ENCODE data around the gene LOC101059915.
A peak's percentile ranks its signal among the peaks of the same experiment; 100 is the strongest.
"Not testable (repeated sequence)": the region's sequence is repeated elsewhere in the genome, so short reads cannot be mapped to it uniquely, and the experiment has no call there.

The LOC101059915 gene

DNA sequence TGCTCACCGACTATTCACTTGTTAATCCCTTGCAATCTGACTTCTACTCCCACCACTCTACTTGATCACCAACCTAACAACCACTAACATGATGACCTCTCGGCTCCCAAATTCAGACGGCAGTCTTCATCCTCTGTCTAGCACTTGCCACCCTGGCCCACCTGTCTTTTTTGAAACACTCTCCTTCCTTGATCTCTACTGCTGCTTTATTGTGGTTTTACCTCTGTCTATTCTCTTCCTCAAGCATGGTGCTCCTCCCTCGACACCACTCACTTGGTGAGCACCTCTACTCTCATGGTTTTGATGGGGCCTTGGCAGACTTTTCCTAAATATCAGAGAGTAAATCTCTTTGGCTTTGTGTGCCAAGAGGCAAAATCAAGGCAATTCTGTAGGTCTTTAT lies 27.3 kb upstream of the LOC101059915 start:
- DNase-seq (ENCODE audit: low read depth), result no peak

DNA sequence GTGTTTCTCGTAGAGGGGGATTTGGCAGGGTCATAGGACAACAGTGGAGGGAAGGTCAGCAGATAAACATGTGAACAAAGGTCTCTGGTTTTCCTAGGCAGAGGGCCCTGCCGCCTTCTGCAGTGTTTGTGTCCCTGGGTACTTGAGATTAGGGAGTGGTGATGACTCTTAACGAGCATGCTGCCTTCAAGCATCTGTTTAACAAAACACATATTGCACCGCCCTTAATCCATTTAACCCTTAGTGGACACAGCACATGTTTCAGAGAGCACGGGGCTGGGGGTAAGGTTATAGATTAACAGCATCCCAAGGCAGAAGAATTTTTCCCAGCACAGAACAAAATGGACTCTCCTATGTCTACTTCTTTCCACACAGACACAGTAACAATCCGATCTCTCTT lies 22.9 kb upstream of the LOC101059915 start:
- DNase-seq (ENCODE audit: low read depth), result not testable (repeated sequence)

DNA sequence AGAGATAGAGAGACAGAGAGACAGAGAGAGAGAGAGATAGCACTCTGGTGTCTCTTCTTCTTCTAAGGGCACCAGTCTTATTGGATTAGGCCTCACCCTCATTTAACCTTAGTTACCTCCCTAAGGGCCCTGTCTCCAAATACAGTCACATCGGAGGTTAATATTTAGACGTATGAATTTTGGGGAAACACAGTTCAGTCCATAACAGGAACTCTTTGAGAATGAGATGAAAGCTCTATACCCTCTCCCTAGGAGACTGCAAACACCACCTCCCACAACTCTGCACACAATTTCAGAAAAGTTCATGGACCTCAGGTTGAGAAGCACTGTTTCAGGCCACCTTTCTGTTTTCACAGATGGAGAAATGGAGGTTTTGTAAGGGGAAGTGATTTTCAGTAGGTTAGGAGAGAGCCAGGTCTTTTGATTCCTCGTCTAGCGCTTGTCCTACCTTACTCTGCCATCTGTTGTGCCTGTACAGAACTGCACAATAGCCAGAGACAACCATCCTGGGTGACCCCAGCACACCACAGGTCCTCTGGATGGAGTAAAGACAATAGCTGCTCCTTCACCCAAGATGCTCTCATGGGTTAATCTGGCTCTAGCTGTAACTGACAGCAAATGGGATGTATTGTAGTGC lies 16.9 kb upstream of the LOC101059915 start:
- no peak for DNase-seq (ENCODE audit: low read depth)

DNA sequence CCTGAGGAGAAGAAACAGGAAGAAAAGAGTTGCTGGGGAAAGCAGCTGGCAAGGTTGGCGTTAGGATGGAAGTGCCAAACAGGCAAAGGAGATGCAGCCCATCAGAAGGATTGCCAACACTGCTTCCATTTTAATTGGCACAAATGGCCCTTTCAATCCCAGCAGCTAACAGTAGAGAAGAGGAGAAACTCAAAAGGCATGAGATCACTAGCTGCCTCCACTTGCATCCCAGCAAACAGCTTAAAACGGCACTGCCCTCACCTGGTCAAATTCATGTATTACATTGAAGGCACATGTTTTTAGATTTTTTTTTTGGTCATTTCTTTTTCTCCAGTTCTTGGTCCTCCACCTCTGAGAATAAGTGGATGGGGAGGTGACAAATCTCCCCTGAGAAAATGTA lies 14.9 kb upstream of the LOC101059915 start:
- DNase-seq (ENCODE audit: low read depth), result no peak

DNA sequence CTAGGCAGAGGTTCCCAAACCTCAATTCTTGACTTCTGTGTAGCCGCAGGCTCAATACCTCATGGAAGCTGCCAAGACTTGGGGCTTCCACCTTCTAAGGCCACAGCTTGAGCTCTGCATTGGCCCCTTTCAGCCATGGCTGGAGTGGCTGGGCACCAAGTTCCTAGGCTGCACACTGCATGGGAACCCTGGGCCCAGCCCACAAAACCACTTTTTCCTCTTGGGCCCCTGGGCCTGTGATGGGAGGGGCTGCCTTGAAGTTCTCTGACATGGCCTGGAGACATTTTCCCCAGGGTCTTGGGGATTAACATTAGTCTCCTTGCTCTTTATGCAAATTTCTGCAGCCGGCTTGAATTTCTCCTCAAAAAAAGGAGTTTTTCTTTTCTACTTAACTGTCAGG lies 14.0 kb upstream of the LOC101059915 start:
- no peak for DNase-seq (ENCODE audit: low read depth)

DNA sequence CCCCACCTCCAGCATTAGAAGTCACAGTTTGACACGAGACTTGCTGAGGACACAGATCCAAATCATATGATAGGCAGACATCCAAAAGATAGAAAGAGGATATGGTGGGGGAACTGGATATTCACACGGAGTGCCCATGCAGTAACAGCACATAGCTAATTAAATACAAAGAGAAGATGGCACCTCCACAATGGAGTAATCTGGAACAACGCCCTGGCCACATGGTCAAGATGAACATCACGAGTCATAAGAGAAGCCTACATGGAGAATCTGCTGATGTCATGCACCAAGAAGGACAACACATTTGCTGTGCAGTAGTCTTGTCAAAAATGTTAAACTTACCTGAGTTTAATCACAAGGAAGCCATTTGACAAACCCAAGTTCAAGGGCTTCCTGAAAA lies 10.1 kb upstream of the LOC101059915 start:
- no peak for DNase-seq (ENCODE audit: low read depth)

DNA sequence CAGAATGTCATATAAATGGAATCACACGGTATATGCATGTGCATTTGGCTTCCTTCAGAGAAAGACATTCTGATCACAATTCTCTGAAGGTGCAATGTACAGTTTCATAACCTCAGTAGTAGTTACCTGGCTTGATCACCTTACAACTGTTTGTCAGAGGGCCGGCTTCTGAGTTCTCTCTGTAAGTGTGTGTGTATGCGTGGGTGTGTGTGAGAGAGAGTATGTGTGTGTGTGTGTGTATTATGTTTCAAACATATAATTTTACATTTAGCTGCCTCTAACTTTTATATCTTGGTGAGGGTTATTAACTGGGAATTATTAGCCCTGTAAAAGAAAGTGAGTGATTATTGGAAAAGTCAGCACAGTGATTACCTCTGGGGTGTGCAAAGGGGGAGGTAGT lies 8.0 kb upstream of the LOC101059915 start:
- no peak for DNase-seq (ENCODE audit: low read depth)

DNA sequence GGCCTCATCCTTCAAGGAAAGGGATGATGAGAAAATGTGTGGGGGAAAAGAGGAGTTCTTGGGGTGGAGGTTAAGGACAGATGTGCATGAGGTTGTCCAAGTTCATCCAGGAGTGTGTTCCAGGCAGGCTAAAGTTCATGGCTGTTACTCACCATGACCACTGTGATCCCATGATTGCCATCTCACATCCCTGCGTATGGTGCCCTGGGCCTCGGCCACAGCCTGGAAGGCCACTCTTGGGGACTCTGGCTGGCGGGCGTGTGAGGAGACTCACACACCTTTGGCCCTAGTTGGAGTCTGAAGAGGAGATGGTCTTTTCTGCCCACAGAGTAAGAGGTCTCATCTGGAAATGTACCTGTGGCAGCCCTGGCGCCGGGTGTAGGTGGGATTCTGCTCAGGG lies 7.4 kb upstream of the LOC101059915 start:
- DNase-seq (ENCODE audit: low read depth), result no peak

DNA sequence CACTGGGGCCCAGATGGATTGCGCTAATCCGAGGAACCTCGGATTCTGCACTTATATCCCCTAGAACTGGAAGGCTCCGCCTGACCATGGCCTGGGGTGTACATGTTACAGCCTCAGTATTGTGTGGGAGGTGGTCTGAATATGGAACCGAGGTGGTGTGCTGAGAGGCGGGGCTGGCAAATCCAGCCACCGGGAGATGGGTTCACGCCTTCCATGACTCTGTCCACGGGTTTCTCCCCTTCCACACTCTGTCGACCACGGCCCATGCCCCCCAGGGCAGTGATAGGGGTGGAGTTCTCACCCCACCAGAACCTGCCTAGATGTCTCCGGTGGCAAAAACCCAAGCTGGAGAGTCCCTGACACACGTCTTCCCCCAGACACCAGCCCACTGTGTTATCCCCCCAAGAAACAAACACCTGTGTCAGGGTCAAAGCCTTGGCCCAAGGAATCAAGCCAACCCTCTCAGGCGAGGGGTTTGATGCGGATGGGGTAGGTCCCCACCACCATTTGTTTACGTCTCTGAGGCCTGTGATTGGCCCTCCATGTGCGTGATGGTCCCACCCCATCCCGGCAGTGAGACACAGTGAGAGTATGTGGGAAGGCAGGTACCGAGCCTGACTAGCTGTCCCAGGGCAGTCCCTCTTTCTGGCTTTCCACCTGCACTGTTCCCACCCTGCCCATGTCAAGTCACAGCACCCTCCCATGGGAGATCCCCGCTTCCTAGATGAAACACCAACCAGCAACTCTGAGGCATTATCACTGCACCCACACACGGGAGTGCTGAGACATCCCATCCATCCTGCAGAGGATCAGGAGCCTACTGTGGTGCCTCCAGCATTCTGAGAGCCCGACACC lies 6.6 kb upstream of the LOC101059915 start:
- no peak for DNase-seq (ENCODE audit: low read depth)

DNA sequence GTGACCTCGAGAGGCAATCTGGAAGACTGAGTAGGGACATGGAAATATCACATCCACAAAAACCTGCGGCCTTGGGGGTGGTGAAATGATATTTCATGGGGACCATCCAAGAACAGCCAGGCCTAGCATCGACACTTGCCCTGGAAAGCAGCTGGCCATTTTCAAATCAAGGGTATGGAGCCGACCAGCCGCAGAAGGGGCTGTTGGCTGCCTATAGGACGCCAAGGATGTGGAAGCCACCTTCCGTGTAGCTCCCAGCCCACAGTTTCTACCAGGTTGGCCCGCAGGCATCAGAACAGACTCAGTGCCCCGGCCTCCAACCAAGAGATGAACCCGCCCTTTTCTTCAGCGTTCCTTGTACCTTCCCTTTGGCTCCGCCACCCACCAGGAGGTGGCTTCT lies 5.4 kb upstream of the LOC101059915 start:
- no peak for DNase-seq (ENCODE audit: low read depth)

DNA sequence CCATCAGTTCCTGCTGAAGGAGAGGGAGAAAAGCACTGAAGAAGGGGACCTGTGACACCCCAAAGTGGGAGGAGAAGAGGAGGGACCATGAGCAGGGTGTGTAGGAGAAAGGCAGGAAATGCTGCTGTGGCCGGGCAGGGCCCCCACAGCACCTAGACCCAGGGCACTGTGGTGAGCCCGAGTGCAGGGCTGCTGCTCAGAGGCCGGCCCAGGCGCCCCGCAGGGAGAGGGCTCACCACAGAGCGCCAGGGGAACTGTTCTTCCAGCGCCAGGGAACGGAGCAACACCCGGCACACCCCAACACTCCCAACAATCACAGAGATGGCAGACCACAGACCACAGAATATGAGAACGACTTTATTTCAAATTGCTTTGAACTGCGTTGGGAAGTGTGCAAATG lies 4.7 kb upstream of the LOC101059915 start:
- DNase-seq (ENCODE audit: low read depth), result not testable (repeated sequence)

DNA sequence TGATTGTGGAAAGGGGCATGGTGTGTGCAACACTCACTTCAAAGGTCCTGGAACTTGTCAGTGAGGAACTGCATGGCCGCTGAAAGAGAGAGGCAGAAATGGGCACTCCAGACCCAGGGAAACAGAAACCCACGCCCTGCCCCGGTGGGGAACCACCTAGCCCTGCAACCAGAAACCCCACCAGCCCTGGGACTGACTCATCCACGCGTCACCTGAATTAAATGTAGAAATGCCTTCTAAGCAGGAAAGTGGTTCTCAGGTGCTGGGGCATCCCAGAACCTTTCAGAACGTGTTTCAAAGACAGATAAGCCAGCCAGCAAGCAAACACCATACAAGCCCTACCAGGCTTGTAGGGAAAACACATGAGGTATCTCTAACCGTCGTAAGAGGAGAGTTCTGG lies 4.1 kb upstream of the LOC101059915 start:
- DNase-seq (ENCODE audit: low read depth), result peak; percentile 20

DNA sequence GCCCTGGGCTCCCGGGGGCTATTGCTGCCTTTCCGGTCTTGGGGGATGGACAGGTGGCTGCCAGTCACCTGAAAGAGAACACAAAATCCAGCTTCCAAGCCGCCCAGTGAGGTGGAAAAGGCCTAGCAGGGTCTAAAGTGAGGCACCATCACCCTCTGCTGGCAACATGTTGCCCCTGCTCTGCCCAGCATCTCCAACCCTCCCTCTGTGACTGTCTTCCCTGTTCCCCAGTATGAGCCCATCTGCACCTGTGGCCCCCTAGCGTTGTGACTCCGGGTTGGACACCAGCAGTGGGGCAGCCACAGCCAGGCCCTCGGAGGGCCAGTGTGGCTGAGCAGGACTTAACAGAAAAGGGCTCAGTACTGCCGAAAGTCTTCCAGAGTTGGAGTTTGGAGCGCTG lies 3.1 kb upstream of the LOC101059915 start:
- DNase-seq (ENCODE audit: low read depth), result not testable (repeated sequence)

DNA sequence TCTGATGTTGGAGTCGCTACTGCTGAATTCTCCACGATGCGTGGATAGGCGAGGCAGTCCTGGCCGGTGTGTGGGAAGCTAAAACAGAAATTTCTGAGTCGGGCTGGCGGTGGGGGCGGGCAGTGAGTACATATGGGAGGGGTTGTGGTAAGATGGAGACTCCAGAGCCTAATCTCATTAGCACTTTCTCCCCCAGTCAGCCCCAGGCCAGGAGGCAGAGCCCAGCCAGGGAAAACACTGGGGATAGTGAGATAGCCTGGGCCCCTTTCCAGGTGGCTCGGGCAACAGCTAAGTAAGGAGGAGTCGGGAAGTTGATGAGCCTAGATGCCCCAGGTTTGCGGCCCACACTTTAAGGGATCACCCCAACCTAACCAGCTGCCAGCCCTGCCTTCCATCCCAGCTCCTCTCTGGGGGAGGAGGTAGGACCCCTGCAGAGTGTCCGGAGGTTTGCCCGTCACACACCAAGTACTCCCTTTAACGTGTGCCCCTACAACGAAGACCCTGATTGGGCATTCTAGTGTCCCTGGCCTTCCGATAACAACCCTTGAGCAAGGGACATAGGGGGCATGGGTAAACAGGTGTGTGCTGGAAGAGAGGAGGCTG lies 2.4 kb upstream of the LOC101059915 start:
- no peak for DNase-seq (ENCODE audit: low read depth)

DNA sequence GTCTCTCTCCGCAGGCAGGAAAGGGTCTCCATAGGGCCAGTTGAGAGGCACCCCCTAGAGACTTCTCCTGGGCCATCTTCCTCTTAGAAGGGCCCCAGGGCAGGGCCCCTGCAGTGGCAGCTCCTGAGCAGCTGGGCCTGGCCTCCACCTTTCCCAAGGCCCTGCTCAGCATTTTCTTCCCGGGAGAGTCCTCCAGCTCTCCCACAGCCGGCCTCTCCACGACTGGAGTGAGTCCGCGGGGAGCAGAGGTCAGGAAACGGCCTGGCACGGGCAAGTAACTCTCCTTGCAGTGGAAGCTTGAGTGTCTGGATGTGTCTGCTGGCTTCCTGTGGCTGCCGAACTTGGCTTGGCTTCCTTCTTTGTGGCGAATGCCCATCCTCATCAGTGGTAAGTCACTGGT lies 1.6 kb upstream of the LOC101059915 start:
- DNase-seq (ENCODE audit: low read depth), result no peak

DNA sequence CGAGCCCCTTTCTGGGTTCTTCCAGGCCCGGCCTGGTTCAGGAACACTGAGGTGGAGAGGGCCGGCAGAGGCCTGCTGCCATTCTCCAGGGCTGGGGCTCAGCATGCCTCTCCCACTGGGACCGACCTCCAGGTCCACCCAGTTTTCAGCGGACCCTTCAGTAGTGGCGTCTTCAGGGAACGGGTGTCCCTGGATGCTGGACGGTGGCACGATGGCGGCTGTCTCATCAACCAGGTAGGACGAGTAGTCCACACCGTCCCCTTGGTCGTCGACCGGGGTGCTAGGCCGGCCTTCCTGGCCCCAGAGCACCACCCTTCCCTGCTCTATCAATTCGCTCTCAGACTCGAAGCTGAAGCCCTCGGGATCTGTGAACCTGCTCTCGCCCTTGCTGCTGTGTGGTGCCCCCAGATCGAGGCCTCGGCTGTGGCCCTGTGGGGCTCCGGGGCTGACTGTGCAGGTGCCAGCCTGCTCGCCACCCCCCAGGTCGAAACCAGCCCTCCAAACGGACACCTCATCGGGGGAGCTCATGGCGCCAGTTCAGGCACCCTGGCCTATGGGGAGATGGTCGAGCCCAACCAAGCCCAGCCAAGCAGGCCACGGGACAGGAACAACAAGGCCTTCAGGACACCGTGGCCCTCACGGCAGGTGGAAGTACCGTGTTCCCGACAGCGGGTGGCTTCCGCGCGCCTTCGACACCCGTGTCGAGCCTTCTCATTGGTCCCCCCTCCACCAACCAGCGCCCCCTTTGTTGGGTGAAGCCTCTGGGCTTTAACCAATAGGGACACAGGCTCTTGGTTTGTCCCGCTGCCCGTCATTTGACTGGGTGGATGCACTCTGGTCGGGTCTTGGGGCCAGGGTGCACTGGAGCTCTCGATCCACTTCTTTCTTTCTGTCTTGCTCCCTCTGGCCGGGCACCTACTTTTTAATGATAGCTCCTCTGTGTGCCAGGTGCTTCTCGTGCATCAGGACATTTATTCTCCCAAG lies 814 bp upstream of the LOC101059915 start:
- no peak for DNase-seq (ENCODE audit: low read depth)

DNA sequence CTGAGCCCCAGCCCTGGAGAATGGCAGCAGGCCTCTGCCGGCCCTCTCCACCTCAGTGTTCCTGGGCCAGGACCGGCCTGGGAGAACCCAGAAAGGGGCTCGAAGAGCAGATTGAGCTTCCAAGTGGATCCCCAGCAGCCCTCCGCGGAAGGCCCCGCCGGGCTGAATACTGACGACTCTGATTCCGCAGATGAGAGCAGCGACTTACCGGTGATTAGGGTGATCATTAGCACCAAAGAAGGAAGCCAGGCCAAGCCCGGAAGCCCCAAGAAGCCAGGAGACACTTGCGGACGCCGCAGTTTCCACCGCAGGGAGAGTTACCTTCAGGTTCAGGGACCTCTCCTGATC lies 876 bp downstream of the LOC101059915 start:
- no peak for DNase-seq (ENCODE audit: low read depth)

DNA sequence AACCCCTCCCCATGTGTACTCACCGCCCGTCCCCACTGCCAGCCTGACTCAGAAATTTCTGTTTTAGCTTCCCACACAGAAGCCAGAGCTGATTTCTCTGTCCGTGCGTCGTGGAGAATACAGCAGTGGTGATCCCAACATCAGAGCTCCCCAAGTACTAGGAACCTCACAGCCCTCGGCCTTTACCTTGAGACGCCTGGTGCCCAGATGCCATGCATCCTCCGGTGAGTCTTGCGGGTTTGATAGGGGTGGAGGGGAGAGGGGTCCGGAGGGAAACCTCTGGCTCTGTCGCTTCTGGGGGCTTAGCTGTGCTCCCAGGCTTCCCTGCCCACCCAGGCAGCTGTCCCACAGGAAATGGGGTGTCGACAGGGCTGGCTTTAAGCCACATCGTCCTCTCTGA lies 2.1 kb downstream of the LOC101059915 start:
- no peak for DNase-seq (ENCODE audit: low read depth)

DNA sequence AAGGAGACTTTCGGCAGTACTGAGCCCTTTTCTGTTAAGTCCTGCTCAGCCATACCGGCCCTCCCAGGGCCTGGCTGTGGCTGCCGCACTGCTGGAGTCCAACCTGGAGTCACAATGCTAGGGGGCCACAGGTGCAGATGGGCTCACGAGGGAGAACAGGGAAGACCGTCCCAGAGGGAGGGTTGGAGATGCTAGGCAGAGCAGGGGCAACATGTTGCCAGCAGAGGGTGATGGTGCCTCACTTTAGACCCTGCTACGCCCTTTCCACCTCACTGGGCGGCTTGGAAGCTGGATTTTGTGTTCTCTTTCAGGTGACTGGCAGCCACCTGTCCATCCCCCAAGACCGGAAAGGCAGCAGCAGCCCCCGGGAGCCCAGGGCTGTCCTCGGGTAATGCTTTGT lies 2.6 kb downstream of the LOC101059915 start:
- not testable (repeated sequence) for DNase-seq (ENCODE audit: low read depth)

DNA sequence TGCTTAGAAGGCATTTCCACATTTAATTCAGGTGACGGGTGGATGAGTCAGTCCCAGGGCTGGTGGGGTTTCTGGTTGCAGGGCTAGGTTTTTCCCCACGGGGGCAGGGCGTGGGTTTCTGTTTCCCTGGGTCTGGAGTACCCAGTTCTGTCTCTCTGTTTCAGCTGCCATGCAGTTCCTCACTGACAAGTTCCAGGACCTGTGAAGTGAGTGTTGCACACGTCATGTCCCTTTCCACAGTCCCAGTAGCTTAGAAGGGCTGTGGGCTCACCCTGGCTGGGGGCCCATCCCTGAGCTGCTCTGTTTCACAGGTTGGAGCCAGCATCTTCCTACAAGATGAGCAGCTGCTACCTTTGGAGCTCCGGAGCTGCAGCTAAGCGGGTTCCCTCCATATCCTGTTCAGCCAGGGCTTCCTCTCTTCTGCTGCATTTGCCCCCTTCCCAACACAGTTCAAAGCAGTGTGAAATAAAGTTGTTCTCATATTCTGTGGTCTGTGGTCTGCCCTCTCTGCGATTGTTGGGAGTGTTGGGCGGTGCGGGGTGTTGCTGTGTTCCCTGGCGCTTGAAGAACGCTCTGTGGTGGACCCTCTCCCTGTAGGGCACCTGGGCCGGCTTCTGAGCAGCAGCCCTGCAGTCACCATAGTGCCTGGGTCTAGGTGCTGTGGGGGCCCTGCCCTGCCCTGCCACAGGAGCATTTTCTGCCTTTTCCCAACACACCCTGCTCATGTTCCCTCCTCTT lies 3.9 kb downstream of the LOC101059915 start:
- DNase-seq (ENCODE audit: low read depth), result no peak

DNA sequence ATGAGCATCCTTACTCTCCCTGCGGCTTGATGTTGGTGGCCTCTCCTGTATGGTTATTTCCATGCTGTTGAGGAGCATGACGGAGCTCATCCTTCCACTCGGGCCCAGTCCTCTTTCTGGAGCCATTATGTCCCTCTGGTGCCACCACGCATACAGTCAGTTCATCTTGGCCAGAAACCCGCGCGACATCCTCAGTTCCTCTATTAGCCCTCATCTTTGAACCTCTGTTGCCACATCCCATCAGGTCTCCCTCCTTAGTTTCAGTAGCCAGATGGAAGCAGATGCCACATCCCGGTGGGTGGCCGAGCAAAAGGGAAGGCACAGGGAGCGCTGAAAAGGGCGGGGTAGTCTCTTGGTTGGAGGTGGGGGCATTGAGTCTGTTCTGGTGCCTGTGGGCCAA lies 4.6 kb downstream of the LOC101059915 start:
- DNase-seq (ENCODE audit: low read depth), result no peak

Data from T-helper 22 cell (primary cell).